ENCODE results near the gene IGDCC3. TPM values are rescaled to one million over a fixed set of nuclear protein-coding genes. Genes with fewer than 3 reads are reported as not detected.
"Not testable (repeated sequence)": the region's sequence is repeated elsewhere in the genome, so short reads cannot be mapped to it uniquely, and the experiment has no call there.

IGDCC3 gene
- total RNA-seq, 2 donors from 2014 or later, result 0.09 TPM; not detected in 1

DNA sequence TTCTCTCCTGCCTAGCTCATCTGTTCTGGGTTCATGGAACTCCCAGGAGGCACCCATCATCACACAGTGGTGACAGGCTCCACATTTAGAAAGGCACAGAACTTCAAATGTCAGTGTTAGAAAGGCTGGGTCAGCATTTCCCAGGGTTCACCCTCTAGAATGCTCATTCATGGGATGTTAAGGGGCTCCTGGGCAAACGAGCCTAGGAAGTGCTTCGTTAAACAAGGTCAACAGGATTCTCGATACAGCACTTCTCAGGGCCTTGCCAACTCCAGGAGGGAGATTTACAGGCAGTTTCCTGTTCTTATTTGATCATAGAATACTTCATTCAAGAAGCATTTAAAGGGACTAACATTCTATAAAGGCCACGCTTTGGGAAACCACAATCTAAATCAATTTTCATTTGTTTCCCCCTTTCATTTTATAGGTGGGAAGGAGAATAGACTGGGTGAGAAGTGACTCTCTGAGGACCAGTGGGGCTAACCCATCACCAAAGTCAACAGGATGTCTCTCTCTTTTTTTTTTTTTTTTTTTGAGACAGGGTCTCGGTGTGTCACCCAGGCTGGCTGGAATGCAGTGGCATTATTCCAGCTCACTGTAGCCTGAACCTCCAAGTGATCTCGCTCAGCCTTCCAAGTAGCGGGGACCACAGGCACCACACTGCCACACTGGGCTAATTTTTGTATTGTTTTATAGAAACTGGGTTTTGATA, 30.7 kb upstream of the IGDCC3 start:
- ATAC-seq (no peak), DNase-seq (no peak)
- intact Hi-C loops (cut with DNase I), result no loop called here

GRCh38 chr15:65406424-65407000, 28.7 kb upstream of the IGDCC3 start:
- ATAC-seq, result no peak
- DNase-seq, result no peak
- intact Hi-C loops (cut with DNase I), result no loop called here

DNA sequence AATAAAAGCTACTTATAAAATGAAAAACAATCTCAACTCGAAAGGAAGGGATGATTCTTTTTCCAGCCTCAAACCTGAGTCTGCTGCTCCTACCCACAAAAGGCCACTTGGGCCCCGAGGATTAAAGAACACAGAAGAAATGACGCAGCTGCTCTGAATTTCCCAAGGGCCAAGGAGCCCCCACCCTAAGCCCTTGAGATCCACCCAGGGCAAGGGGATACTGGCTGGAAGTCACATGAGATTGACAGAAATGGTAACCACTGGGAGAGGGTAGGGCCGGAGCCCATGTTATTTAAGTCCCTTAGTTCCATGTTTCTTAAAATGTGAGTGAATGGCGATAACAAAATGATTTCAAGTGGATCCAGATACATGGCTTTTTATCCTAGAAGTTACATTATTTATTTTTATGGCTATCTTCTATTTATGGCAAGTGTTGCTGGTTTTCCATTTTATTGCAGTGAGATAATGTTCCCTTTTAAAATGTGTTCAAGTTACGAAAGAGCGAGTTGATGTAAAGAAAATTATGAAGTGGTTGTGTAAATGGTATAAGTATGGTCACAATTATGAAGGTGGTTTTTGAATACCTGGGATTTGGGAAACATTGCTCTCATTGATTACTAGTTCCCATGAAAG, 28.1 kb upstream of the IGDCC3 start:
- DNase-seq (no peak), ATAC-seq (no peak)
- intact Hi-C loops (cut with DNase I), result no loop called here

DNA sequence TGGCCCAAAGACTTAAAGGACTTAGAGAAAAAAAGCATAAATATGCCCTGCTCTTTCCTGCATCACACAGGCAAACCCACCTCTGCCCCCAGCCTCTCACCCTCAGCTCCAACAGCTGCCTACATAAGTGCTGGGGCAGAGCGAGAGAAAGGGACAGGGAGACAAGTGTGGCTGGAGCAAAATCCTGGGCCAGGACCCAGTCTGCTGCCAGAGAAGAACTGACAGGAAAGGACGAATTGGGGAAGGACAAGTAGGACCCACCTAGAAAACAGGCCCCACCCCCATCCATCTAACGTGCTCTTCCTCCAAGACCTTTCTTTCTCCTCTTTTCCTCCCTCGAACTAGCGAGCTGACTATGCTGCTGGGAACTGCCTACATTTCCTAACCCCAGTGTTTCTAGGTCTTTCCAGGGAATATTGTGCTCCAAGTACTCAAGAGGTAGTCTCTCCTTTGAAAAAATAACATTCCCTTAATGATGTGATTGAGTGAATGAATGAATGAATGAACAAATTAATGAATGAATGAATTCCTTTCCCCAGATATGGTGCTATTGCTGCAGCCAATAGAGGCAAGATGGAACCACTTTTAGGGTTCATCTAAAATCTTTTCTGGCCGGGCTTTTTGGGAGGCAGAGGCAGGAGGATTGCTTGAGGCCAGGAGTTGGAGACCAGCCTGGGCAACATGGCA, 26.5 kb upstream of the IGDCC3 start:
- ATAC-seq, result no peak
- intact Hi-C loops (cut with DNase I), result no loop called here

GRCh38 chr15:65402961-65403360, 25.2 kb upstream of the IGDCC3 start:
- ATAC-seq, result no peak
- intact Hi-C loops (cut with DNase I), result no loop called here
- no peak for DNase-seq

More for the DNA sequence above, 26.5 kb upstream of the IGDCC3 start:
- no peak for DNase-seq

GRCh38 chr15:65401611-65402240, 23.9 kb upstream of the IGDCC3 start:
- DNase-seq (no peak), ATAC-seq (no peak)
- intact Hi-C loops (cut with DNase I), result no loop called here

DNA sequence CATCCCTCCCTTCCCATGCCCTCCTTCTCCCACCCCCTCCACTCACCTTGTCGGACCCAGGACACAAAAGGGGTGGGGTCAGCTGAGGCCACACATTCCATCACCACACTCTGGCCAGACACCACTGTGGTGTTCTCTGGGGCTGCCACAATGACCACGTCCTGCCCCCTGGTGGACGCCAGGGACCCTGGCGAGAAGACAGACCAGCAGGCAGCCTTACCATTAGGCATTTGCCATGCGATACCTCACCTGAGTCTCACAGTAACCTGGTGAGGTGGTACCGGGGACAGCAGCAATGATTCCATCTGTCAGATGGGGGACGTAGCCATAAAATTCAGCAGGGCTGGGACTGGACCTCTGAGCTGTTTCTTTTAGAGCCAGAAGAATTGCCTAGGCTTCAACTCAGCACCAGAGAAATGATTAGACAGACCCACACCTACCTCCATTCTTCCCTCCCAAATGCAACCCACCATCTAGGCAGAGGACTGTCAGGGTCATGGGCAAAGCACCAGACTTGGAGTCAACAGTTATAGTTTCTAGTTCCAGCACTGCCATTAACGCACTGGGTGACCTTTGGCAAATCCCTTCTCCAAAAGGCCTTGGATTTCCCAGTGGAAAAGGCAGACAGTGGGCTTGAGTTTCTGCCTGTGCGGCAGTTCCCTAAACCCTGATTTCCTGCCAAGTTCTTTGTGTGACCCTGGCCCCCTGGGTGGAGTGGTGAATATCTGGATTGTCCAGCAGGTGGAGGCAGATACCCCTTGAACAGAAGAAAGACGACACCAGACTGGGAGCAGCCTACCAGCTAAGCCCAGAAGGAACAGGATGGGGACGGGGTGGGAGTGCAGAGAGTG, 23.2 kb upstream of the IGDCC3 start:
- ATAC-seq, result peak; percentile 78 to 80
- DNase-seq, result peak; percentile 64
- intact Hi-C loops (cut with DNase I), result no loop called here

- ATAC-seq, result peak; percentile 61 to 69
- intact Hi-C loops (cut with DNase I), result no loop called here
- no peak for DNase-seq
Observed at GRCh38 chr15:65399997-65400396, 22.2 kb upstream of the IGDCC3 start.

GRCh38 chr15:65399001-65399706, 21.4 kb upstream of the IGDCC3 start:
- intact Hi-C loops (cut with DNase I), result no loop called here

DNA sequence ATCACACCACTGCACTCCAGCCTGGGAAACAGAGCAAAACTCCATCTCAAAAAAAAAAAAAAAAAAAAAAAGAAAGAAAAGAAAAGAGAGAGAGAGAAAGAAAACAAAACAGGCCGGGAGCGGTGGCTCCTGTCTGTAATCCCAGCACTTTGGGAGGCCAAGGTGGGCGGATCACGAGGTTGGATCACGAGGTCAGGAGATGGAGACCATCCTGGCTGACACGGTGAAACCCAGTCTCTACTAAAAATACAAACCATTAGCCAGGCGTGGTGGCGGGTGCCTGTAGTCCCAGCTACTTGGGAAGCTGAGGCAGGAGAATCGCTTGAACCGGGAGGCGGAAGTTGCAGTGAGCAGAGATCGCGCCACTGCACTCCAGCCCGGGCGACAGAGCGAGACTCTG, 20.7 kb upstream of the IGDCC3 start:
- DNase-seq; intact Hi-C loops (cut with DNase I); ATAC-seq: not testable (repeated sequence)

More at GRCh38 chr15:65399001-65399706, 21.4 kb upstream of the IGDCC3 start:
- DNase-seq (no peak), ATAC-seq (no peak)

DNA sequence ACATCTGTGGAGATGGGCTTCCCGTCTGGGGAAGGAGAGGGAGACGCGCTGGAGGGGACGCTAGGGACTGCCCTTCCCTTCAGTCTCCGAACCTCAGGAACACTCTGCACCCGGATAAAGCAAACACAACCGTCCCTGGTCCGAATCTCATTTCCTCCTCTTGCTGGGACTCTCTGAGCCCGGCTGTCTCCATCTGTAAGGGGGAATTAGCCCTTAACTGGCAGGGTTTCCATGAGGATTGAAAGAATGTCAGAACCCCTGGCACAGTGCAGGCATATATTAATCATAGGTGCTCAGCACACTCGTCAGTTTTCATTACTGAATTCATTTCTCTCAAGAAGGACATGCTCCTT, 19.1 kb upstream of the IGDCC3 start:
- intact Hi-C loops (cut with DNase I), result no loop called here
- DNase-seq, result no peak
- no peak for ATAC-seq

GRCh38 chr15:65396283-65396964, 18.6 kb upstream of the IGDCC3 start:
- intact Hi-C loops (cut with DNase I), result no loop called here
- no peak for ATAC-seq
- no peak for DNase-seq

DNA sequence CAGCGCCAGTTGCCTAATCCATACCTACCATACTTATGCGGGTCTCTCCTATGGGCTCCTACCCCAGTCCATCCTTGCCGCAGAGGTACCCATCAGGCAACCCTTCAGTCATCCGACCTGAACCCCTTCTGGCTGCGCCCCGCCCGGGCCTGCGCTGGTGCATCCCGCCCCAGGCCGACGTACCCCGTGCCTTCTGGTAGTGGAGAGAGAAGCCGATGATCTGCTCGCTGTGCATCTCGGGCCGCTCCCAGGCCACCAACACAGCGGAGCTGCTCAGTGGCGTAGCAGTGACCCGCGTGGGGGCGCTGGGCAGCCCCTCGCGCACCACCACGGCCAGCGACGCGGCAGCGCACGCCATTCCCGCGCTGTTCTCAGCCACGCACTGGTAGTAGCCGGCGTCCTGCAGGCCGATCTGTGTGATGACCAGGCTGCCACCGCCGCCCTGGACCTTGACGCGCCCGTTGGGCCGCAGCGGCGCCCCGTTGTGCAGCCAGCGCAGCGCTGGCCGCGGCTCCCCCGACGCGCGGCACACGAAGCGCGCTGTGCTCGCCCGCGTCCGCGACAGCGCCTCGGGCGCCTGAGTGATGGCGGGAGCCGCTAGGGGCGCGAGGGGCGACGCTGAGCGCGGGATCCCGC, 17.9 kb upstream of the IGDCC3 start:
- intact Hi-C loops (cut with DNase I), result no loop called here
- ATAC-seq (no peak), DNase-seq (no peak)

GRCh38 chr15:65394936-65395335, 17.1 kb upstream of the IGDCC3 start:
- no peak for ATAC-seq
- no peak for DNase-seq
- intact Hi-C loops (cut with DNase I), result no loop called here

DNA sequence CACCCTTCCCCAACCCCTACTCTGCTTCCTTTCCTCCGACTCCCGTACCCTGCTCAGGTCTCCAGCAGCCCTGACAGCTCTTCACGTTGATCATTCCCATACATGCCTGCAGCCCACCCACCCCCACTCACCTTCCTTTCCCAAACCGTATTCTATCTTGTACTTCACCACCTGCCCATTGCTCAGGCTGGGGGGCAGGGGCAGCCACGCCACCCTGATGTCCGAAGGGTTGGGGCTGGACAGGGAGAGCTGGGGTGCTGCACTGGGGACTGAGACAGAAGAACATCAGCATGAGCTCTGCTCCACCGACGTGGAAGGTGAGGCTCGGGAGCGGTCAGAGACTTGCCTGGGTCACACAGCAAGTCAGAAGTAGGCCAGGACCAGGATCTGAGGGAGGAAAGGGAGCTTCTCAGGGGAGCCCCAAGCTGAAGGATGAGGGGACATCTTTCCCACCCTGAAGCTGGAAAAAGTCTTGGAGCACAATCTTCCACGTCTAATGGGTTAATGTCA, 16.5 kb upstream of the IGDCC3 start:
- no peak for ATAC-seq
- intact Hi-C loops (cut with DNase I), result no loop called here
- no peak for DNase-seq

DNA sequence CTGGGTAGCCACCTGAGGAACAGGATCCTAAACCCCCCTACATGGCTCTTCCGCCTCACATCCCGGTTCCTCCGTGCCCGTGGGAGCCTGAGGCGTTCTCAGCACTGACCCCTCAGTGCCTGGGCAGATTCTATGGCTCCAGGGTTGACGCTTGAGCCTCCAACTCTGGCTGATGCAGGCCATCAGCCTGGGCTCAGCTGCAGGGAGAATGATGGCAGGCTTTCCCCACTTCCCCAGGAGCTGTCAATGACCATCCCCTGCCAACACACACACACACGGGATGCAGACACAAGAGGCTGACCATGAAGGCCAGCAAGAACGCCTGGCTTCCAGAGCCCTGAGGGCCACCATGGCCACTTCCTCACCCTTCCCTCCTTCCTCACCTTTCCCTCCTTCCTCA, 15.8 kb upstream of the IGDCC3 start:
- DNase-seq (no peak), ATAC-seq (no peak)
- intact Hi-C loops (cut with DNase I), result no loop called here

DNA sequence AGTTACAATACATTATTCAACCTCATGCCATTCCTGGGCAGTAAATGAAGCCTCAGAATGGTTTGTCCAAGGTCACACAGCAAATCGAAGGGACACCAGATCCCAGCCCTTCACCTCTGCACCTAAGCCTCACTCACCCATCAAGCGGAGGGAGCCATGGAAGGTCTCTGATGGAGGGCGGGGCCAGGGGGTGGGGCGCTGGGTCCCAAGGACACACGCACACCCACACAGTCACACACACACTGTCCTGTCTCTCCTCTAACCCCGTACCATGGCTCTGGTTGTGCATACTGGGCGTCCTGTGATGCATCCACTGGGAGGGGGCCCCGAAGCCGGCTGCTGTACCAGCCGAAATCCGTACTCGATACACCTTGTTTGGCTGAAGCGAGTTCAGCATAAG, 15.3 kb upstream of the IGDCC3 start:
- intact Hi-C loops (cut with DNase I), result no loop called here
- ATAC-seq, result no peak
- no peak for DNase-seq
